A549 (cell line): ENCODE measurements around the gene SPATA13.

Experiments used
- CTCF ChIP-seq: fragments of >200 bp; sonication (Bioruptor Twin); formaldehyde crosslinking; IDR thresholded peaks from 3 replicates; pipeline ENCODE4 v1.5.1; 2016
- ESRRA ChIP-seq: fragments of 150-350 bp; IDR thresholded peaks from 2 replicates; pipeline ENCODE4 v1.6.1; 2014; ENCODE audit warnings: mild to moderate bottlenecking, low read length, borderline replicate concordance
- SREBF2 ChIP-seq: fragments of 450-650 bp; IDR thresholded peaks from 2 replicates; pipeline ENCODE4 v1.6.1; 2014; ENCODE audit warnings: mild to moderate bottlenecking, moderate library complexity

DNA sequence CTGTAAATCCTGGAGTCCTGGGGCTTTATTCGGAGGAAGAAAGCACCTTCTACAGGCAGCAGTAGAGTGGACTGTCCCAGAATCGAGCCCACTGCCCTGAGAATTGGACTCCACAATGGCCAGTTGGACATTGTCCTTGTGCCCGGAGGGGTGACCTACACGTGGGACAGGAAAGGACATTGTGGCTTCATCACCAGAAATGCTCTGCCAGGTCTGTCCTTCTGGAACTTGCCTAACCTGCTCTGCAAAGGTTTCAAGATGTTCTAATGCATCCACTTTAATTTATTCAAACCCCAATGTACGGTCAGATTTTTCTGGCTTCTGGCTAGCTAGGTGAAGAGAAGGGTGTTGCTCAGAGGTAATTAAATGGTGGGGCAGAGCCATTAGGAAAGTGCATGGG is 32.4 kb upstream of the SPATA13 start:
- TF ChIP-seq ESRRA: no peak
- TF ChIP-seq CTCF: no peak
- TF ChIP-seq SREBF2: no peak
